Middle frontal gyrus (tissue), 1 donor: ENCODE data around the gene CACNA1C.

Source experiments
- DNase-seq: peaks from one replicate; pipeline ENCODE4 v3.0.0-alpha.2; 2015; ENCODE audit warnings: low spot score; ENCODE audit errors: extremely low spot score

Gene CACNA1C

DNA sequence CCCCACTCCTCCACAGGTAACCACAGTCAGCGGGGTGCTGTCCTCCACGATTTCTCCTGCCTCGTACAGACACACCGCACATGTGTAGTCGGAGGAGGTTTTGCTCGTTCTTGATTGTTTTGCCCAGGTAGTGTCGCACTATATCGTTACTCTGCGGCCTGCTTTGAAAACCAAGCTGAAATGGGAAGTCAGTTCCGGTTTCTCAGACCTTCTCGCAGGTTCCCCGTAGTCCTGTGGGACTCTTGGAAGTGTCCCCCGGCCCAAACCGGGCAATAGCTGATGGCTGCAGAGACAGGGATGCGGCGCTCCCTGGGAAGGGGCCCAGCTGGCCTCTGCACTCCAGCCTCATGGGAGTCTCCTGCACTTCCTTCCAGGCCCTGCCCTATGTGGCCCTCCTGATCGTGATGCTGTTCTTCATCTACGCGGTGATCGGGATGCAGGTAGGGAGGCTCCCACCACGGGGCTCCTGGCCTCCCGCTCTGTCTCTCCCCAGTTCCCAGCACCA, 600.7 kb downstream of the CACNA1C start:
- no peak for DNase-seq

DNA sequence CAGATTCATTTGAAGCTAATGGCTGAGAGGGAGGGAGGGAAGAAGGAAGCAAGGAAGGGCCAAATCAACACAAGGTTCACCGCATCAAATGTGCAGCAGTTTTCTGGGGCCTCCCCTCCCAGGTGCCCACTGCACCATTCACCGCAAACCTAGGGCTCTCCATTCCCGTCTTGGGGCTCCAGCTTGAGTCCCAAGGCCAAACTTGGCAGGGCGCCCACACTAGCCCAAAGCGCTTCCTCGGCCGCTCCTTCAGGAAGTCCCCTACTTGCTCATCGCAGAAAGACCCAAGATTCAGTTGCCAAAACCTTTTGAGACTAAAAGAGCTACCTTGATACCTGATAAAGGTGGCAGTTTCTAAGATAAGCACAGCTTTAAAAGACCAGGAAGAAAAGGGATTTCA, 601.5 kb downstream of the CACNA1C start:
- no peak for DNase-seq

DNA sequence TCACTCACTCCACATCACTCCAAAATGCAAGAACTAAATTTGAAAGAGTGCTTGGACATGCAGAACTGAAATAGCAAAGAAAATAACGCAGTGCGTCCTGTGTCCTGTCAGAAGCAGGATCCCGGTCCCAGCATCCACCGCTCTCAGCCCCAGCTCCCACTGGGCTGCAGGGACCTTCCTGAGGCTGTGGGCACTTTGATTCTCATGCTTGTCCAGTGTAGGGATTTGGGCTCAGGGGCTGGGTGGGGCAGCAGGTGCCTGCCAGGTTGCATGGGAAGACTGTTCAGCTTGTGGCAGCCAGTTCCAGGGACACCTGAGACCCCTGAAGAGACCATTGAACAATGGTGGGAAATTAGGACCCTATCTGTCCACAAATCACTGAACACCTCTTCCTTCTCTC, 602.0 kb downstream of the CACNA1C start:
- no peak for DNase-seq

DNA sequence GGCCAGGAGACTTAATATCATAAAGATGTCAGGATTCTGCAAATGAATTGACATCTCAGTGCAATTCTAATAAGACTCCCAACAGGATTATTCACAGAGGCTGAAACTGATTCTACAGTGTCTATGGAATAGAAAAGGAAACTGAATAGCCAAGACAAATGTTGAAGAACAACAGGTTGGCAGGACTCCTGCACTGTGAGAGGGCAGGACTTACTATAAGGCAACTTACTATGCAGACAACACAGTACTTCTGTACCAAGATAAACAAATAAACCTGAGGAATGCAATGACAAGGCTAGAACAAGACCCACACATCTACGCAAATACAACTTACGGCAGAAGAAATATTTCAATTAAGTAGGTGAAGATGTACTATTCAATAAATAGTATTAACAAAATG, 609.7 kb downstream of the CACNA1C start:
- DNase-seq = no peak

DNA sequence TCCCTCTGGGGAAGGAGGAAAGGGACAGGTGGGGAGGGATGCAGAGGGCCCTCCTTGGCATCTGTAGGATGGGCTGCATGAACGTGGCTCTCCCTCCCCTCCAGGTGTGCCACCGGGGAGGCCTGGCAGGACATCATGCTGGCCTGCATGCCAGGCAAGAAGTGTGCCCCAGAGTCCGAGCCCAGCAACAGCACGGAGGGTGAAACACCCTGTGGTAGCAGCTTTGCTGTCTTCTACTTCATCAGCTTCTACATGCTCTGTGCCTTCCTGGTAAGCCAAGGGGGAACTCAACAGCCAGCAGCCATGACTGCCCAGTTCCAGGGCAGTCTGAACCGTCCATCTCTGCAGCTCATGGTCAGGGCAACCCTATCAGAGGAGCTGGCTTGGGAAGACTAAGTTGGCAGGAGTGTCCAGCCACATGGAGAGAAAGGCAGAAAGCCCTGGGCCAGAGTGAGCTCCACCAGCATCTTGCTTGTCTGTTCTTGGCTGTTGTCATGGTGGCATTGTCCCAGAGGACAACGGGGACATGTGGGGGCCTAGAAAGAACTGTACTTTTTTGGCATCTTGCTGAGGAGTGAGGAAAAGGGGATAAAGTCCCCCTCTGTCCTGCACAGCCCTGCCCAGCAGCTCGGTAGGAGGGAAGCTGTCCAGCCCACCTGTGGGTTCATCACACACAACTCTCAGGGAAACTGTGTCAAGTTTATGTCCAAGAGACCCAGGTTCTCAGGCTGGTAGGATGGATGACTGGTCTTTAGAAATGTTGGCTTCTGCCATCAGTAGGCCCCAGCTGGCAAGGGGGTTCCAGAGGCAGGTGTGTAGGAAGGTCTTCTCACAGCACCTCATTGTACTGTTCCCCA, 612.2 kb downstream of the CACNA1C start:
- DNase-seq = no peak

DNA sequence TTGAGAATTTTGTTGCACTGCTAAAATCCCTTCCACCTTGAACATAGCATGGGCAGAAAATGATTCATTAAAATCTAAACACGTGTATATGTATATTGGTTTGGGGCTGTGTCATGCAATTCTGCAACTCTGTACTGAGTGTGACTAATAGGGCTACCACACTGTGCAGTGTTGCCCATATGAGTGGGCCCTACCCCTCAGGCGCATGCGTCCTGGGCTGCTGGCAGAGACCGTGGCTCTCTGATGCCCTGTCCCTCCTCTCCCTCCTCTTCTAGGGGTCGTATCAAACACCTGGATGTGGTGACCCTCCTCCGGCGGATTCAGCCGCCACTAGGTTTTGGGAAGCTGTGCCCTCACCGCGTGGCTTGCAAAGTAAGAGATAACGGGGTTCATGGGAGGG, 613.6 kb downstream of the CACNA1C start:
- no peak for DNase-seq

DNA sequence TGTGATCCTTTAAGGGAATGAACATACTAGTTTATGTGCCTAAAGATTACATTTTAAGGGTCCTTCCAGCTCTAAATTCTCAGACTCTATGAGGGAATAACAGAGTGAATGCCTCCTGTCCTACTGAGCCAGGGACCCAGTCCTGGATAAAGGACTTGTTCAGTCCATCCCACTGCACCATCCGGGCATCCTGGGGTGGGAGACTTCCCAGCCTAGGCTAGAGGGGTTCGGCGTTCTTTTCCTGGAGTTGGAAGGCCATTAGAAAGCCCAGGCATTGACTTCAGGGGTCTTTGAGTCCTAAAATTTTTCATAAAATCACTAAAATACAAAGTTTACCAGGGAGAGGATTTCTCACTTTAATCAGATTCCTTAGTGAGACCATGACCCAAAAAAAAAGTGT, 614.1 kb downstream of the CACNA1C start:
- DNase-seq = no peak

DNA sequence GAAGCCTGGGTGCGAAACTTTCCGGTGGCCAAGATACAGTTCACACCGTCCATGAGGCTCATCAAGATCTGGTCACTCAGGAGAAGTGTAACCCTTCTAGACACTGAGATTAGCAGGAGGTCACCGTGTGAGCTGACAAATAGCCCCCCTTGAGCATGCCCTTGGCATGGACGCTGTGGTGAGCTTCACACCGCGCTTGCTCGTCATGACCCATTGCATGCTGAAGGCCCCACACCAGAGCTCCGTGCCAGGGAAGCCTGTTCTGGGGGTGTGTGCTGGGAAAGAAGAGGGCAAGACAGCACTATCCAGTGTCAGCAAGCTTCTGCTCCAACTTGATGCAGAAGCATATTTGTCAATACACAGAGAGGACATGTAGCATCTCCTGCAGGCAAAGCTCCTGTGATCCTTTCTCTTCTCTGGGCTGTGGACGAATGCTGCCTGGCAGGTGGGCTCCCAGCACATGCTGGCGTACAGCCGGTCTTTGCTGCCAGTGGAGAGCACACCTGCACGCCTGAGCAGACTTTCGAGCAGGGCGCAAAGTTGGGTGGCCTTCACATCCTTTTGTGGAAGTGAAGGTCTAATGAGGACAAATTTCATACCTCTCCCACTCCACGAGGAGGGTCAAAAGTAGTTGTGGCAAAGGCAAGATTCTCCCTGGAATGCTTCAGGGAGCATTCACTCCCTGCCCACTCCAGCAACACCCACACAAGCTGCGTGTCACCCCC, 615.1 kb downstream of the CACNA1C start:
- DNase-seq = no peak

DNA sequence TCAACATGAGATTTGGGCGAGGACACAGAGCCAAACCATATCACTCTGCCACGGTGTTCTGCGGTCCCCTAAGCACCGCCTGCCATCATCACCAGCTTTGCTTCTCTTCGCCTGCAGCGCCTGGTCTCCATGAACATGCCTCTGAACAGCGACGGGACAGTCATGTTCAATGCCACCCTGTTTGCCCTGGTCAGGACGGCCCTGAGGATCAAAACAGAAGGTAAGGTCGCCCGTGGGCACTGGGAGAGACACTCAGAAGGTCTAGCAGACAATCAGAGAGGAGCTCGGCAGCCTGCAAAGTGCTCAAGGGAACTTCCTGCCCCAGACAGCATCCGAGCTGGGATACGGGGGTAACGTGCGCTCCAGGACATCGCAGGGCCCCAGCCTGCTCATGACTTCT, 616.0 kb downstream of the CACNA1C start:
- no peak for DNase-seq

DNA sequence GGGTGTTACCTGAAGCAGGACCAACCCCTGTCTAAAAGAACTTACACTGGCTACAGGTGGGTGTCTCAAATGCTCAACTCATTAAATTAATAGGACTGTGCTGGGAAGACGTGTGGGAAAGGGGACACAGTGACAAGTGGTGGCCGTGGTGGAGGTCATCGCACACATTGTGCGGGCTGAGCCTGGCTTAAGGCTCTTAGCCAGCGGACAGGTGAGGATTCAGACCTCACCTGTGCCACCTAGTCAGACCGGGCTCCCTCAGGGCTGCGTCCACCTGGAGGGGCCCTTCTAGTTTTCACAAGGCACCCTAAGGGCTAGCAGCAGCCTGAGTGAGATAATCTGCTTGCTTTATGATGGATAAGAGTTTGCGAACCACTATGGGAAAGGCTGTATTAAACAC, 616.8 kb downstream of the CACNA1C start:
- DNase-seq = no peak

DNA sequence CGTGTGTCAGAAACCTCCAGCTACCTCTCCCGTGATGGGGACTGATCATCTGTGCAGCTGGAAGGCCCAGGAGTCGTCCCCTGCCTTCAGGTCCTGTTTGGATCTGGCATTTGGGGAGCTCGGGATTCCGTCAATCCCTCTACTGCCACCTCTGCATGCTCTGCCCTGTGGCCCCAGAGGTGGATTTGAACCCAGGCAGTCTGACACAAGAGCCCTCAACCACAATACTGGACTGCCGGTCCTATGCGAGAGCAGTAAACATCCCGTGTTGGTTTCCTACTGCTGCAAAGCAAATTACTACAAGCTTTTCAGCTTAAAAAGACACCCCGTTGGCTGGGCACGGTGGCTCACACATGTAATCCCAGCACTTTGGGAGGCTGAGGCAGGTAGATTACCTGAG, 620.1 kb downstream of the CACNA1C start:
- DNase-seq = no peak

DNA sequence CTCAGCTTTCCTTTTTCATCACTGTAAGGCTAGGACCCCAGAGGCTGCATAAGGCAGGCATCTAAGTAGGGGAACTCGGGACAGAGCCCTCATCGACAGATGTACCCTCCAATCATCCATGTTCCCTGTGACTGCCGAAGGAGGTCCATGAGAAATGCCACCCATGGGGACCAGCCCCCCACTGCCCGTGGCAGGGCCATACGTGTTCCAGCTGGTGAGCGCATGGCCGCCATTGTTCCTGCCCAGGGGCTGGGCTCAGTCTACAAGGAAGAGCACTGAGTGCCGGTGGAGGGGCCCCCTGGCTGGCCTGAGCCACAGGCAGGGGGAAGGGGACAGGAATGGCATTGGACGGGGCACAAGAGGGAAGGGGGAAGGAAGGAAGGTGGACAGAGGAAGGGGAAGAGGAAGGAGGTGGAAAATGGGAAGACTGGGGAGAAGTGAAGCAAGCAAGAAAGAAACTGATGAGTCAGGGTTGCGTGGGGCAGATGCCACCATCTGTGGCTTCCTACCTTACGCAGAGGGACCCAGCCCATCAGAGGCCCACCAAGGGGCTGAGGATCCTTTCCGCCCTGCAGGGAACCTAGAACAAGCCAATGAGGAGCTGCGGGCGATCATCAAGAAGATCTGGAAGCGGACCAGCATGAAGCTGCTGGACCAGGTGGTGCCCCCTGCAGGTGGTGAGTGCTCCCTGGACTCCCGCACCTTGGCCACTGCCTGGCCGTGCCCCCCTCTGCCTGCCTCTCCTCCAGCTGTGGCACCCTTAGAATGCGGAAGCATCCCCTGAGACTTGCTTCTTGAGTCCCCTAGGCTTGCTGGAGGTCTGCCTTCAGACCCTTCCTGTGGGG, 621.4 kb downstream of the CACNA1C start:
- no peak for DNase-seq

DNA sequence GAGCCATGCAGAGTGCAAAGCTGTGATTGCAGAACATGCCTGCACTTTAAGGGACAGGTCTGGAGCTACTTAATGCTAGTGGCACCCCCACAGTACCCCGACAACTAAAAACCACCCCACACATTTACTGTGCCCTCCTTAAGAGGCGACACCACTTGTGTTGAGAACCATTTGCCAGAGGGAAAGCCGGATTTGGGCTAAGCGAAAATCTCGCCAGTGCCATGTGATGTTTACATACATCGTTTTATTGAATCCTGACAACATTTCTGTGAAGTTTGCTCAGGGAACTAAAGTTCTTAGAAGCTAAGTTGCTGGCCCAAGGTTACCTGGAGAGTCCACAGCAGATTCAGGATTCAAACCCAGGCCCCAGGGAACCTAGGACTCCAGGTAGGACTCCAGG, 623.0 kb downstream of the CACNA1C start:
- no peak for DNase-seq

DNA sequence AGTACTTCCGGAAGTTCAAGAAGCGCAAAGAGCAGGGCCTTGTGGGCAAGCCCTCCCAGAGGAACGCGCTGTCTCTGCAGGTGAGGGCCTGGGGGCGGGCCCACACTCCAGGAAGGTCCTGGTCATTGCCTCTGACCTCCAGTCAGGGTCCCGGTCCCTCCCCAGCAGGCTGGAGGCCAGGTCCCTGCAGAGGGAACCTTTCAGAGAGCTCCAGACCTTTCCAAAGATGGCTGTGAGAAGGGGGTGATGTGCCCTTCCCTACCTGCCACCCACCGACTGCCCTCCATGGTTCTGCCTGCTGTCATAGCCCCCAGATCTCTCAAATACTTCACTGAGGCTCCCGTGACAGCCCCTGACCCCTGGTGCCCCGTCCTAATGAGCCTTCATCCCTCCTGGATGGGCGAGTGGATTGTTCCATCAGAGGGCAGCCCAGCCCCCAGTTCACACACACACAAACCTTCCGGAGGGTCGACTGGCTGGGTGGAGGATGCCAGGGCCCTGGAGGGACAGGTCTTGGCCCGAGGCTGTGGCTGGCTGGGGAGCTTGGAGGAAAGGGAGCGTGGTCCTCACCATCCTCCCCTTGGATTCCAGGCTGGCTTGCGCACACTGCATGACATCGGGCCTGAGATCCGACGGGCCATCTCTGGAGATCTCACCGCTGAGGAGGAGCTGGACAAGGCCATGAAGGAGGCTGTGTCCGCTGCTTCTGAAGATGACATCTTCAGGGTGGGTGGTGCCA, 624.5 kb downstream of the CACNA1C start:
- no peak for DNase-seq

DNA sequence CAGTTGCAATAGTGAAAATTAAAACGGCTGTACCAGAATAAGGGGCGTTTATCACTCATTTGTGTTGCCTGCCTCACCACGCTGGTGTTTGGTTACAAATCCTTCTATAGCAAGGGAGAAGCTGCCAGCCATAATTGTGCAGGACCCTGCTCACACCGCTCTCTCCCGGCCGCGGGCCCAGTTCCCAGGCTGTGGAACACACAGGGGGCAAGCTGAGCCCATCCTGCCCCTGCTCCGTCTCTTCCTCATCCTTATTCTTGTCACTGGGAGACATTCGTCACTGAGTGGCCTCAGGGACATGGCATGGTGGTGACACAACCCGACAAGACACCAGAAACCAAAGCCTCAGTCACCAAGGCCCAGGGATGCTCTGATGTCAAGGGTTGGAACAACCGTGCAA, 625.6 kb downstream of the CACNA1C start:
- no peak for DNase-seq

DNA sequence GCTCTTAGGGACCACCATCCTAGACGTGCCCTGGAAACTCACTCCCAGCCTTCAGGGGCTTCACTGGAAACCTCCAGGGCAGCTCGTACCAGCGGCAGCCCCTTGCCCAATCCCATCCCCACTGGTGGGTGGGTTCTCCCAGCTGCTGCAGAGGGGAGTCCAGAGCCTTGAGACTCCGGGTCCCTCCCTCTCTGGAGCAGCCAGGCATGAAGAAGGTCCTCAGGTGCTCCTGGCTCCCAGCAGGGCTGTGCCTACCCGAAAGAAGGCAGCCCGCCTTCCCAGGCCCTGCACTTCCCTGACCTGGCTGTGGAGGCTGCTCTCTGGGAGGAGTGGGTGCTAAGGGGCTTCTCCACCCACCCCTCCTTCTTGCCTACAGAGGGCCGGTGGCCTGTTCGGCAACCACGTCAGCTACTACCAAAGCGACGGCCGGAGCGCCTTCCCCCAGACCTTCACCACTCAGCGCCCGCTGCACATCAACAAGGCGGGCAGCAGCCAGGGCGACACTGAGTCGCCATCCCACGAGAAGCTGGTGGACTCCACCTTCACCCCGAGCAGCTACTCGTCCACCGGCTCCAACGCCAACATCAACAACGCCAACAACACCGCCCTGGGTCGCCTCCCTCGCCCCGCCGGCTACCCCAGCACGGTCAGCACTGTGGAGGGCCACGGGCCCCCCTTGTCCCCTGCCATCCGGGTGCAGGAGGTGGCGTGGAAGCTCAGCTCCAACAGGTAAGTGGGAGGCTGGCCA, 626.5 kb downstream of the CACNA1C start:
- no peak for DNase-seq

DNA sequence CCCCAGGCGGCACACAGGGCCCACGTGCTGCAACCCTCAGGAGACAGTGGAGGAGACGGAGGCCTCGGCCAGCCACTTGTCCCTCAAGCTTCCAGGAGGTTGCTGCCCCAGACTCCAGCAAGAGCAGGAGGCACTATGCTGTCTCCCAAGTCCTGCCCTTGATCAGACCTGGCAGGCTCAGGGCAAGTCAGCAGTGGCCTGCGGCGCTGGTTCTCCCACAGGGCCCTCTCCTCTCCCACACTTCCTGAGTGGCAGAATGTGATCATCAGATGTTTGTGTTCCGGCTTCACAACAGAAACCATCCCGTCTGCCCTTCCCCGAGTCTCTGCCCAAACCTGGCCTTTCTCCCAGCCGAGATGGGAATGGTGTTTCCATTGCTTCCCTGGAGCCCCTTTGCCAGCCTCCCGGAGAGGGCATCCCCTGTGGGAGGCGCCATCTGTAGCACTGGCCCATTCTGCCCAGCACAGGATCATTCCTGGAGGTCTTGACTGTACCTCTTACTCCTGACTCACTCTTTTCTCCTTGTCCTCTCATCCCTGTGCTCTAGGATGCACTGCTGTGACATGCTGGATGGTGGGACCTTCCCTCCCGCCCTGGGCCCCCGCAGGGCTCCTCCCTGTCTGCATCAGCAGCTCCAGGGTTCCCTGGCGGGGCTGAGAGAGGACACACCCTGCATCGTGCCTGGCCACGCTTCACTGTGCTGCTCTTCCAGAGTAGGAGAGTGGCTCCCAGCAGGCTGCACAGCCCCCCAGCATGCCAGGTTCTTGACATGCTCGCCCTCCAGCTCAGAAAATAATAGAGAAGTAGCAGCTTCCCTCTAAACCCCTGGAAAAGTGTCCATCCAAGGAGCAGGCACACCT, 627.3 kb downstream of the CACNA1C start:
- no peak for DNase-seq

DNA sequence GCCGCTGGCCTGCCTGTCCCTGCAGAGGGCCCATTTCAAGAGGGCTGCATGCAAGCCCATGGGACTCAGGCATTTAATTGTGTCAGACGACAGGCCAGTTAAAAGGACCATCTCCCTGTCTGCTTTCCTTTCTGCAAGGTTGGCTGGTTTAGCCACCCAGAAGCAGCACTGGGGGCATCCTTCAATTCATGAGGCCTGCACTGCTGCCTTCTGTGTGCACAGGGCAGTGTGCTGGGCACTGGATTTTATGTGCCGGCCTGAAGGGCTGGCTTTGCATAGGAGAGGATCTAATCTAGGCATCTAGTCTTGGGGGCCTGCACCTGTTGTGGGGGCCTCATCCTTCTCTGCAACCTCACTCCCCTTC, 627.9 kb downstream of the CACNA1C start:
- DNase-seq = no peak

DNA sequence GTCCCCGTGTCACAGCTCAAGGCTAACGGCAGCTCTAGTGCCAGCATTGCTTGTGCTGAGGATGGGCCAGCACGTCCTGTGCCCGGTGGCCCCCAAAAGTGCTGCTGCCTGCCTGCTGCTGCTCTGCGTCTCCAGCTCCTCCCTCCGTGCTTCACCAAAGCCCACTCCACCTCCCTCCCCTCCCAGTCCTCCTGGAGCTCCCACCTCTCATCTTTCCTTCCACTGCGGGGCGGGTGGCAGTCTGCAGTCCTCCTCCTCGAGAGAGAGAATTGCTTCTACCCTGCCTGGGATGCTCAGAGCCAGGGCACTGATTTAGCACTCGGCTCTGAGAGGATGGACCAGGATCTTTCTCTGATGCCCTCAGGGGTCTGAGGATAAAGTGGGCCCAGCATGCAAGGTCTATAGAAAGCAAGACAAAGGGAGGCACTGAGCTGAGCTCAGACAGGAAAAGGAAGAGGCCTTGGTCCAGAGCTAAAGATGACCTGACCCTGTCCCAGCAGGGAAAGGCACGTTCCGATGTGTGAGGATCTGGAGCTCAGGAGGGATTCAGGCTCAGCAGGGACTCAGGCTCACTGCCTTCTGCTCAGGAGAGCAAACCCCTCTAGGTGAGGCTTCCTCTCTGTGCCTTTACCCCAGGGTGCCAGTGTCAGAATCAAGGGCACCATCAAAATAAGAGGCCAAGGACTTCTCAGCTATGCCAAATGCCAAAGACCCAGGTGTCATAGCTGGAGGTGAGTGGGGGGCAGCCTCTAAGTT, 628.8 kb downstream of the CACNA1C start:
- DNase-seq = no peak
